HepG2 (cell line): Measurements from ENCODE around the gene NFATC4. TPM values are rescaled to one million over a fixed set of nuclear protein-coding genes. Genes with fewer than 3 reads are reported as not detected.

Experiments used
- ETS1 ChIP-seq: sonication (generic); formaldehyde crosslinking; IDR thresholded peaks from 2 replicates; pipeline ENCODE4 v1.4.0; 2020; ENCODE audit warnings: missing genetic modification reagents
- HMG20A ChIP-seq: IDR thresholded peaks from 2 replicates; pipeline ENCODE4 v1.6.1; 2016; ENCODE audit warnings: borderline replicate concordance
- NONO ChIP-seq, 2 experiments: fragments of 450-650 bp in 1 of 2; sonication (generic) in 1 of 2; formaldehyde crosslinking in 1 of 2; IDR thresholded peaks in 1 of 2; conservative IDR thresholded peaks in 1 of 2; 2 replicates each; pipeline versions ENCODE4 v1.6.1 to v1.8.0; 2017 to 2022; ENCODE audit warnings: mild to moderate bottlenecking in 1 of 2, missing genetic modification reagents in 1 of 2, moderate library complexity in 1 of 2
- RBM39 ChIP-seq: fragments of 200-400 bp; formaldehyde crosslinking; IDR thresholded peaks from one replicate; pipeline ENCODE4 v1.6.1; 2018; ENCODE audit warnings: antibody characterized with exemption, mild to moderate bottlenecking, low read depth, low read length; ENCODE audit not compliant: poor library complexity, severe bottlenecking
- SP5 ChIP-seq: IDR thresholded peaks from 2 replicates; pipeline ENCODE4 v1.6.1; 2016; ENCODE audit warnings: low read depth, borderline replicate concordance
- ZIK1 ChIP-seq: sonication (generic); formaldehyde crosslinking; IDR thresholded peaks from 2 replicates; pipeline ENCODE4 v1.5.0; 2020; ENCODE audit warnings: mild to moderate bottlenecking, low read depth, missing genetic modification reagents, borderline replicate concordance
- ZNF382 ChIP-seq: sonication (generic); formaldehyde crosslinking; IDR thresholded peaks from 2 replicates; pipeline ENCODE4 v1.5.0; 2020; ENCODE audit warnings: missing genetic modification reagents, mild to moderate bottlenecking, borderline replicate concordance
- ZNF549 ChIP-seq: sonication (generic); formaldehyde crosslinking; IDR thresholded peaks from 2 replicates; pipeline ENCODE4 v1.5.0; 2020; ENCODE audit warnings: missing genetic modification reagents
- ZNF589 ChIP-seq: sonication (generic); formaldehyde crosslinking; conservative IDR thresholded peaks from 2 replicates; pipeline ENCODE4 v1.8.0; 2022; ENCODE audit warnings: mild to moderate bottlenecking, moderate library complexity, missing genetic modification reagents
- ZNF670 ChIP-seq: sonication (generic); formaldehyde crosslinking; IDR thresholded peaks from 2 replicates; pipeline ENCODE4 v1.8.0; 2022; ENCODE audit warnings: mild to moderate bottlenecking, missing genetic modification reagents, borderline replicate concordance
- polyA plus RNA-seq, 8 experiments: library from polyadenylated mRNA; depleted of rRNA in 3 of 8; stranded (reverse) in 7 of 8; unstranded in 1 of 8; fragments of >200 nt; fragmentation: Illumina TruSeq in 4 of 8; extraction: Trizol in 4 of 8; gene quantifications; 2 replicates each; pipeline versions ENCODE4 v1.2.1 to v1.2.3, GENCODE V29; 2011 to 2016; ENCODE audit warnings: low read depth in 4 of 8, missing spikeins in 1 of 8, mixed read lengths in 1 of 8; ENCODE audit not compliant: insufficient read depth in 1 of 8
- total RNA-seq, 5 experiments: library from RNA; depleted of rRNA; stranded (reverse); fragments of >200 nt; fragmentation: Illumina TruSeq; extraction: Trizol; gene quantifications; 2 replicates each; pipeline ENCODE4 v1.2.3, GENCODE V29; 2016; ENCODE audit warnings: low read depth in 1 of 5
- TF ChIP-seq, protein P1 (sequence below): sonication (generic); formaldehyde crosslinking; IDR thresholded peaks from 2 replicates; pipeline ENCODE4 v1.8.0; 2023; ENCODE audit warnings: mild to moderate bottlenecking, missing genetic modification reagents
- TF ChIP-seq, protein P2 (sequence below): sonication (generic); formaldehyde crosslinking; IDR thresholded peaks from 2 replicates; pipeline ENCODE4 v1.4.0; 2020; ENCODE audit warnings: mild to moderate bottlenecking, missing genetic modification reagents
- TF ChIP-seq, protein P3 (sequence below): sonication (generic); formaldehyde crosslinking; IDR thresholded peaks from 2 replicates; pipeline ENCODE4 v1.8.1; 2023; ENCODE audit warnings: mild to moderate bottlenecking, missing genetic modification reagents
- TF ChIP-seq, protein P4 (sequence below): sonication (generic); formaldehyde crosslinking; IDR thresholded peaks from 2 replicates; pipeline ENCODE4 v1.4.0; 2020; ENCODE audit warnings: low read depth, mild to moderate bottlenecking, missing genetic modification reagents

NFATC4 gene
- total and polyA plus RNA-seq, 2 of the 13 experiments (the other 11 are each of a cell fraction or from before 2014, with no cell fraction given): 0.04 to 0.15 TPM

- TF ChIP-seq, protein P1, sequence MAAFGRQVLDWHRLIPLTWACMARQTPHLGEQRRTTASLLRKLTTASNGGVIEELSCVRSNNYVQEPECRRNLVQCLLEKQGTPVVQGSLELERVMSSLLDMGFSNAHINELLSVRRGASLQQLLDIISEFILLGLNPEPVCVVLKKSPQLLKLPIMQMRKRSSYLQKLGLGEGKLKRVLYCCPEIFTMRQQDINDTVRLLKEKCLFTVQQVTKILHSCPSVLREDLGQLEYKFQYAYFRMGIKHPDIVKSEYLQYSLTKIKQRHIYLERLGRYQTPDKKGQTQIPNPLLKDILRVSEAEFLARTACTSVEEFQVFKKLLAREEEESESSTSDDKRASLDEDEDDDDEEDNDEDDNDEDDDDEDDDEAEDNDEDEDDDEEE (CRISPR knock-in tag): peak; percentile 60; the same call in 1 of the 2 replicates
- TF ChIP-seq ZNF589 (CRISPR knock-in tag): no peak
- TF ChIP-seq NONO (IDR thresholded peaks at IDR 0.05): no peak
- peak; percentile 84 for TF ChIP-seq NONO (CRISPR knock-in tag; conservative IDR thresholded peaks at IDR 0.05)
- TF ChIP-seq ZNF382: no peak
- no peak for TF ChIP-seq ZNF549 (CRISPR knock-in tag)
- TF ChIP-seq ZIK1 (CRISPR knock-in tag): 0 out of 2 replicates have a peak, but pooled peaks have one; percentile 6
- TF ChIP-seq, protein P2, sequence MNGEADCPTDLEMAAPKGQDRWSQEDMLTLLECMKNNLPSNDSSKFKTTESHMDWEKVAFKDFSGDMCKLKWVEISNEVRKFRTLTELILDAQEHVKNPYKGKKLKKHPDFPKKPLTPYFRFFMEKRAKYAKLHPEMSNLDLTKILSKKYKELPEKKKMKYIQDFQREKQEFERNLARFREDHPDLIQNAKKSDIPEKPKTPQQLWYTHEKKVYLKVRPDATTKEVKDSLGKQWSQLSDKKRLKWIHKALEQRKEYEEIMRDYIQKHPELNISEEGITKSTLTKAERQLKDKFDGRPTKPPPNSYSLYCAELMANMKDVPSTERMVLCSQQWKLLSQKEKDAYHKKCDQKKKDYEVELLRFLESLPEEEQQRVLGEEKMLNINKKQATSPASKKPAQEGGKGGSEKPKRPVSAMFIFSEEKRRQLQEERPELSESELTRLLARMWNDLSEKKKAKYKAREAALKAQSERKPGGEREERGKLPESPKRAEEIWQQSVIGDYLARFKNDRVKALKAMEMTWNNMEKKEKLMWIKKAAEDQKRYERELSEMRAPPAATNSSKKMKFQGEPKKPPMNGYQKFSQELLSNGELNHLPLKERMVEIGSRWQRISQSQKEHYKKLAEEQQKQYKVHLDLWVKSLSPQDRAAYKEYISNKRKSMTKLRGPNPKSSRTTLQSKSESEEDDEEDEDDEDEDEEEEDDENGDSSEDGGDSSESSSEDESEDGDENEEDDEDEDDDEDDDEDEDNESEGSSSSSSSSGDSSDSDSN (CRISPR knock-in tag): peak; percentile 92
- TF ChIP-seq, protein P3, sequence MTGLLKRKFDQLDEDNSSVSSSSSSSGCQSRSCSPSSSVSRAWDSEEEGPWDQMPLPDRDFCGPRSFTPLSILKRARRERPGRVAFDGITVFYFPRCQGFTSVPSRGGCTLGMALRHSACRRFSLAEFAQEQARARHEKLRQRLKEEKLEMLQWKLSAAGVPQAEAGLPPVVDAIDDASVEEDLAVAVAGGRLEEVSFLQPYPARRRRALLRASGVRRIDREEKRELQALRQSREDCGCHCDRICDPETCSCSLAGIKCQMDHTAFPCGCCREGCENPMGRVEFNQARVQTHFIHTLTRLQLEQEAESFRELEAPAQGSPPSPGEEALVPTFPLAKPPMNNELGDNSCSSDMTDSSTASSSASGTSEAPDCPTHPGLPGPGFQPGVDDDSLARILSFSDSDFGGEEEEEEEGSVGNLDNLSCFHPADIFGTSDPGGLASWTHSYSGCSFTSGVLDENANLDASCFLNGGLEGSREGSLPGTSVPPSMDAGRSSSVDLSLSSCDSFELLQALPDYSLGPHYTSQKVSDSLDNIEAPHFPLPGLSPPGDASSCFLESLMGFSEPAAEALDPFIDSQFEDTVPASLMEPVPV: peak; percentile 63; the same call in 1 of the 2 replicates
- TF ChIP-seq SP5 (CRISPR knock-in tag): peak; percentile 50; the same call in 1 of the 2 replicates
- TF ChIP-seq ETS1 (CRISPR knock-in tag): peak; percentile 81; the same call in 1 of the 2 replicates
- TF ChIP-seq RBM39: peak; percentile 77
- TF ChIP-seq HMG20A (CRISPR knock-in tag): peak; percentile 54; the same call in 1 of the 2 replicates
- TF ChIP-seq, protein P4, sequence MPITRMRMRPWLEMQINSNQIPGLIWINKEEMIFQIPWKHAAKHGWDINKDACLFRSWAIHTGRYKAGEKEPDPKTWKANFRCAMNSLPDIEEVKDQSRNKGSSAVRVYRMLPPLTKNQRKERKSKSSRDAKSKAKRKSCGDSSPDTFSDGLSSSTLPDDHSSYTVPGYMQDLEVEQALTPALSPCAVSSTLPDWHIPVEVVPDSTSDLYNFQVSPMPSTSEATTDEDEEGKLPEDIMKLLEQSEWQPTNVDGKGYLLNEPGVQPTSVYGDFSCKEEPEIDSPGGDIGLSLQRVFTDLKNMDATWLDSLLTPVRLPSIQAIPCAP (CRISPR knock-in tag): 0 out of 2 replicates have a peak, but pooled peaks have one; percentile 45
- TF ChIP-seq ZNF670 (CRISPR knock-in tag): peak; percentile 17; the same call in 1 of the 2 replicates
Measured at GRCh38 chr14:24365600-24366412, 2.2 kb upstream of the NFATC4 start (continued).
